ENCODE results near the gene DTWD2.

DNA sequence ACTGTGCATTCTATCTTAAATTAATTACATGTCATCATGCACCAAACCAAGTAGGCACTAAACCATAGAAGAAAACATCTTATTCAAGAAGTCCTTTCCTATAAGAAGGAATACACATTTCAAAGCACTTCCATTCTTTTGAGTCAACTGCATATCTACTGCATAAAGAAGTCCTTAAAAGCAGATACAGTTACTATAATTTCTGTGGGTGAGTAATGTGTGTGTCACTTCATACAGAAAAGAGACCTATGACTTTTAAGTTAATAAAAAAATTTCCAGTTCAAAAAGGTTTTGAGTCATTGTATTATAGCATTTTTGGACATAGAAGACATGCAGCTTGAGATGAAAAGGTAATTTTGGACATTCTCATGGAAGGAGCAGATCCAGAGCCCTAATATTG lies 125.0 kb downstream of the DTWD2 start:
- TF ChIP-seq CTCF (IDR thresholded peaks at IDR 0.05) = no peak
- TF ChIP-seq POLR2A (IDR thresholded peaks at IDR 0.05) = no peak

All from adrenal gland (tissue), 5 donors.